ACC112 (cell line): ENCODE measurements around the gene LMF1.
"Not testable (repeated sequence)": the region's sequence is repeated elsewhere in the genome, so short reads cannot be mapped to it uniquely, and the experiment has no call there.

Source experiments
- H2AFZ ChIP-seq: fragments of 200-600 bp; sonication (generic); one replicate; pipeline ENCODE4 v1.6.0; 2017; ENCODE audit warnings: antibody characterized with exemption, low read length; ENCODE audit not compliant: unreplicated experiment
- H3K27ac ChIP-seq: fragments of 200-600 bp; sonication (generic); 2 replicates; pipeline ENCODE4 v1.5.1; 2014; ENCODE audit warnings: low read depth, mild to moderate bottlenecking, antibody characterized with exemption, low read length, moderate library complexity
- H3K27me3 ChIP-seq: fragments of 200-600 bp; sonication (generic); 2 replicates; pipeline ENCODE4 v1.6.1; 2014; ENCODE audit warnings: mild to moderate bottlenecking, antibody characterized with exemption, low read length, moderate library complexity, mixed read lengths; ENCODE audit not compliant: insufficient read depth
- H3K36me3 ChIP-seq: fragments of 200-600 bp; sonication (generic); 2 replicates; pipeline ENCODE4 v1.6.1; 2016; ENCODE audit warnings: mild to moderate bottlenecking, antibody characterized with exemption, low read length, moderate library complexity, mixed read lengths; ENCODE audit not compliant: insufficient read depth
- H3K4me1 ChIP-seq: fragments of 200-600 bp; sonication (generic); one replicate; pipeline ENCODE4 v1.6.1; 2016; ENCODE audit warnings: low read length, mixed read lengths; ENCODE audit not compliant: insufficient read depth, unreplicated experiment, control insufficient read depth
- H3K4me3 ChIP-seq: fragments of 200-600 bp; sonication (generic); 2 replicates; pipeline ENCODE4 v1.5.1; 2014; ENCODE audit warnings: mild to moderate bottlenecking, low read depth, low read length
- H3K79me2 ChIP-seq: fragments of 200-600 bp; sonication (generic); one replicate; pipeline ENCODE4 v1.6.0; 2016; ENCODE audit warnings: low read length; ENCODE audit not compliant: control insufficient read depth, unreplicated experiment, insufficient read depth

The LMF1 gene

DNA sequence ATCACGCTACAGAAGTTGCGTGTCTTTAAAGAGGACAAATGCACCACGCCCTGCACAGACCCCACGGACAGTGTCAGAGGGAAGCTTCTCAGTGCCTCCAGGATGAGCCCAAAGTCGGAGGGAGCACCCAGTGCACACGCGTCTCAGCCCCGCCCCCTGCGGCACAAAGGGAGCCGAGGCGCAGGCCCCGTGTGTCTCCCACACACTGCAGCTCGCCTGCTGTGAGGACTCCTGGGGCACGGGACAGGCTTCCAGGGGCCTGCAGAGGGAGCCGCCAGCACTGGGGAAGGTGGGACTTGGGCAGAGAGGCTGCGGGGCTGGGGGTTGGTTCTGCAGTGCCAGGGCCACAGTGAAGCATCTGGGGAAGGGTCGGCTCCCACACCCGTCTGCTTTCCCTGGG is 77.4 kb downstream of the LMF1 start:
- Histone ChIP-seq H3K79me2 (no peaks in the 10 kb centered on the region), H3K4me1 (no peaks in the 10 kb centered on the region), H2AFZ (no peak overlapping the region), H3K36me3 (no peaks in the 10 kb centered on the region), H3K4me3 (no peak overlapping the region), H3K27me3 (no peaks in the 10 kb centered on the region), H3K27ac (no peak overlapping the region)

DNA sequence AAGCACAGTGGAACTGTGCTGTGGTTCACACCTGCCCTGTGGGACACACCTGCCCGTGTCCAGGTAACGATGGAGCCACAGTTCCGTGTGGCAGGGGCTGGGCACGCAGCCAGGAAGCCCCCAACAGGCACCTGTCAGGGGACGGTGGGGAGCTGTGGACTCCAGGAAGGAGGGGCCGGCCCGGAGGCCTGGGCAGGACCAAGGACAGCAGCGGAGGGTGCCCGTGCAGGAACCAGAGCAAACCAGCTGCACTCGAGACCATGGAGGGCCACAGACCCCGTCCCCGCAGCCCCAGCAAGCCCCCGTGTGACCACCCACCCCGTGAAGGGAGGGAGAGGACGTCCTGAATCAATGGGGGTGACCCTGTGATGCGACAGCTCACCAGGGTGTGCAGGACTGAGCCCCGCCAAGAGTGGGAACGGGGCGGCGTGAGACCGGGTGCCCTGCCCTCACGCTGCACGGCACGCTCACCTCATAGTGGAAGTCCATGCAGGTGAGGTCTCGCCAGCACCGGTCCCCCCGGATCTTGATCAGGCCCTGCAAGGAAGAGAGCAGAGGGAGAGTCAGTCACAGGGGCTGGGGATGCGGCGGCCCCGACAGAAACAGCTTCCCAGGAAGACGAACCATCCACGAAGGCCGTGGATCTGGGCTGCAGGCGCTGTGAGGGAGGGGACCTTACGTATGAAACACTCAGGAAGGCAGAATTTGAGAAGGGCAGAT is 78.1 kb downstream of the LMF1 start:
- no peaks in the 10 kb centered on the region for H3K27me3 ChIP-seq
- no peaks in the 10 kb centered on the region for H3K4me1 ChIP-seq
- no peak overlapping the region for H2AFZ ChIP-seq

DNA sequence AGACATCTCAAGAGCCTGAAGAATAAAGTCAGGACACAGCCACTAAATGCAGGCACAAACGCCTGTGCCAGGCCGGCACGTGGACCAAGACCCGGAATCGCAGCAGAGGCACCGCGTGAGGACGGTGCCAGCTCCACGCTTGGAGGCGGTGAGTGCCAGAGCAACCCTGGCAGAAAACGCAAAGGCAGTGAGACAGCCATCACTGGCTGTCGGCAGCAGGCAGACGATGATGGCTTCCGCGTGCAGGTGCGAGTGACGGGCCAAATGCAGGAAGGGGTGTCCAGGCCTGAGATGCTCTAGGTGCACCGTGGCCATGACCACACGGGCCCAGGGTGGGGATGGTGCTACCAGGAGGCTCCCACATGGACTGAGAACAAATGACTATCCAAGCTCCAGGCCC is 78.8 kb downstream of the LMF1 start:
- Histone ChIP-seq H3K27me3 (no peaks in the 10 kb centered on the region), H2AFZ (no peak overlapping the region), H3K4me1 (no peaks in the 10 kb centered on the region), H3K4me3 (no peak overlapping the region), H3K27ac (no peak overlapping the region), H3K79me2 (no peaks in the 10 kb centered on the region), H3K36me3 (no peaks in the 10 kb centered on the region)

More for the DNA sequence above, 78.1 kb downstream of the LMF1 start:
- Histone ChIP-seq H3K27ac (no peak overlapping the region), H3K4me3 (no peak overlapping the region), H3K79me2 (no peaks in the 10 kb centered on the region), H3K36me3 (no peaks in the 10 kb centered on the region)

- Histone ChIP-seq H3K4me3 (no peak overlapping the region), H3K27ac (no peak overlapping the region), H2AFZ (no peak overlapping the region), H3K79me2 (no peaks in the 10 kb centered on the region), H3K27me3 (no peaks in the 10 kb centered on the region), H3K36me3 (no peaks in the 10 kb centered on the region), H3K4me1 (no peaks in the 10 kb centered on the region)
Observed at GRCh38 chr16:891353-891740, 79.4 kb downstream of the LMF1 start.

DNA sequence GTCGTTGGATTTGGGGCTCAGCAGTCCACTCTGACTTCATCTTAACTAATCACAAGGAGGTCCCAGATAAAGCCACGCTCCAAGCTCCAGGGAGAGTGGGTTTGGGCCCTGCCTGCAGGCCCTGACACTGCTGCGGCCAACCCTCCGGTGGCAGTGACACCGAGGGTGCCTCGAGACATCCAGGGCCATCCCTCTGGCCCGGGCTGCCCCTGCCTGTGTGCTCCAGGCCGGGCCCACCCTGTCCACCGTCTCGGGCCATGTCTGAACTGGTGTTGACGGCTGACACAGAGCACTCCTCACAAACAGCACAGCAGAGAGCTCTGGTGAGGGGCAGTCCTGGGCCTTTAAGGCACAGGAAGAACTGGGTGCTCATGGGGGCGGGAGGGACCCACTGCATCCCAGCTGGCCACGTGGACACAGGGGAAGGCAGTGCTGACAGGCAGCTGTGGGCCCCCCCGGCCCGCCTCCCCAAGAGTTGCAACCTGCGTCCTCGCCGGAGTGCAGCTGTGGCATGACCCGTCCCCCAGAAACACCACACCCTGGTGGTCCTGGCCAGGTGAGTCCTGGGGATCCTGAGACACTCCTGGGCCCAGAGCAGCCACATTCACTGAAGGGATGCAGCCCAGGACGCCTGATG is 80.0 kb downstream of the LMF1 start:
- H3K79me2 ChIP-seq: no peaks in the 10 kb centered on the region
- H2AFZ ChIP-seq: no peak overlapping the region
- H3K36me3 ChIP-seq: no peaks in the 10 kb centered on the region
- no peaks in the 10 kb centered on the region for H3K4me1 ChIP-seq
- H3K27me3 ChIP-seq: no peaks in the 10 kb centered on the region
- H3K4me3 ChIP-seq: no peak overlapping the region
- H3K27ac ChIP-seq: no peak overlapping the region

DNA sequence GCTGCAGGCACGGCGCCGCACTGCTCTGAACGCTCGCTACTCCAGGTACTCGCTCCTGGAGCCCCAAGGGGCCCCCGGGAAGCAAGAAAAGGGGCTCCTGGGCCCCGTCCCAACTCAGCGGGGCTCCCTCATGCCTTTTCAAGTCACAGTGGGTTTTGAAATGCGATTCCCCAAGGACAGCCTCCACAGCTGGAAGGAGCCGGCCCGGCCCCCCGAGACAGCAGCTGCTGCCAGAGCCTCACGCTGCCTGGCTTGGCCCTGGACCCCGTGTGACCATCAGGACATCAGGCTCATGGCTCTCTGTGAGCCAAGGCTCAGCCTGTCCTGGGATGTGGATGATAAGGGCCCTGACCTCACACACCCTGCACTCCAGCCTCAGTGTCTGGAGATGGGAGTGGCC is 80.6 kb downstream of the LMF1 start:
- Histone ChIP-seq H3K36me3 (no peaks in the 10 kb centered on the region), H3K4me3 (no peak overlapping the region), H3K4me1 (no peaks in the 10 kb centered on the region), H3K27ac (no peak overlapping the region), H3K79me2 (no peaks in the 10 kb centered on the region), H3K27me3 (no peaks in the 10 kb centered on the region), H2AFZ (no peak overlapping the region)

- Histone ChIP-seq H3K4me1 (no peaks in the 10 kb centered on the region), H3K27ac (no peak overlapping the region)
Observed at GRCh38 chr16:889586-889985, 81.2 kb downstream of the LMF1 start.

DNA sequence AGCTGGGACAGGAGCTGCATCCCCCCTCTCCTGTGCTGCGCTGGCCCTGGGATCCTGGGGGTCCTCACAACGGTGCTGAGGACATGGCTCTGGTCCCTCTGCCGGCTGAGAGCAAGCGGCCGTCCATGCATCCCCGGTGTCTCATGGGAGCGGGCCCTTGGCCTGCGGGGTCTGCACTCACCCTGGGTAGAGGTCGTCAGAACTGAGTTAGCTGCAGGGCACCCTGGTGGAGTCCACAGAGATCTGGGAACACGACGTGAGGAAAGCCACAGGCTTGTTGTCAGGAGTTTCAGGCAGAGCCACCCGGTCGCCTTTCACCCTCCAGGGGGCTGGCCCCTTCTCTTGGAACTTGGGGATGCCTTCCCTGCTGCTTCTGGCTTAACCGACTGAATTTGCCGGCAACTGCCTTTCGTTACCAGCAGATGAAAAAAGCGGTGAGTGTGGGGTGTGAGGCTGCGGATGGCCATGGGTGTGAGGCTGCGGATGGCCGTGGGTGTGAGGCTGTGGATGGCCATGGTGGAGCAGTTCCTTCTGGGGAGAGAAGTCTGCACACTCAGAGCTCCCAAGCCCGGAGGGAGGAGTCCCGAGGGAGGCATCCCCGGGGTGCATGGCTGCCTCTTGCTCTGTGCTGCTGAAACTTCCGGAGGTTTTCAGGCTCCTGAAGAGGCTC is 81.7 kb downstream of the LMF1 start:
- Histone ChIP-seq H3K36me3 (no peaks in the 10 kb centered on the region), H3K27me3 (no peaks in the 10 kb centered on the region; the same call in 1 of the 2 replicates), H3K4me3 (no peak overlapping the region), H3K27ac (no peak overlapping the region), H2AFZ (no peak overlapping the region), H3K79me2 (no peaks in the 10 kb centered on the region), H3K4me1 (no peaks in the 10 kb centered on the region)

More at GRCh38 chr16:889586-889985, 81.2 kb downstream of the LMF1 start:
- no peaks in the 10 kb centered on the region for H3K79me2 ChIP-seq
- no peaks in the 10 kb centered on the region for H3K36me3 ChIP-seq
- H3K4me3 ChIP-seq: no peak overlapping the region
- H3K27me3 ChIP-seq: no peaks in the 10 kb centered on the region
- no peak overlapping the region for H2AFZ ChIP-seq

GRCh38 chr16:888456-888855 is 82.3 kb downstream of the LMF1 start:
- H3K27me3 ChIP-seq, H3K4me1 ChIP-seq, H3K79me2 ChIP-seq, H3K4me3 ChIP-seq, H3K36me3 ChIP-seq, H2AFZ ChIP-seq, H3K27ac ChIP-seq: not testable (repeated sequence)

- Histone ChIP-seq H3K4me1 (no peaks in the 10 kb centered on the region), H2AFZ (no peak overlapping the region), H3K27me3 (no peaks in the 10 kb centered on the region; the same call in 1 of the 2 replicates), H3K27ac (no peak overlapping the region), H3K4me3 (no peak overlapping the region), H3K36me3 (no peaks in the 10 kb centered on the region), H3K79me2 (no peaks in the 10 kb centered on the region)
Observed at GRCh38 chr16:887846-888245, 82.9 kb downstream of the LMF1 start.
